ENCODE measurements around the gene GHDC.

The GHDC gene

GRCh38 chr17:42182927-42183734, 11.2 kb downstream of the GHDC start:
- no peak for DNase-seq

- DNase-seq = no peak
These were observed 12.5 kb downstream of the GHDC start for GRCh38 chr17:42181851-42182207.

GRCh38 chr17:42180922-42181850, 13.1 kb downstream of the GHDC start, which contains the start of gene KCNH4:
TSS of gene KCNH4 (minus strand) at chr17:42181142. CDS start at chr17:42180945, 197 bp downstream.
- DNase-seq = no peak

GRCh38 chr17:42180411-42180921, 13.8 kb downstream of the GHDC start:
- DNase-seq = no peak

DNA sequence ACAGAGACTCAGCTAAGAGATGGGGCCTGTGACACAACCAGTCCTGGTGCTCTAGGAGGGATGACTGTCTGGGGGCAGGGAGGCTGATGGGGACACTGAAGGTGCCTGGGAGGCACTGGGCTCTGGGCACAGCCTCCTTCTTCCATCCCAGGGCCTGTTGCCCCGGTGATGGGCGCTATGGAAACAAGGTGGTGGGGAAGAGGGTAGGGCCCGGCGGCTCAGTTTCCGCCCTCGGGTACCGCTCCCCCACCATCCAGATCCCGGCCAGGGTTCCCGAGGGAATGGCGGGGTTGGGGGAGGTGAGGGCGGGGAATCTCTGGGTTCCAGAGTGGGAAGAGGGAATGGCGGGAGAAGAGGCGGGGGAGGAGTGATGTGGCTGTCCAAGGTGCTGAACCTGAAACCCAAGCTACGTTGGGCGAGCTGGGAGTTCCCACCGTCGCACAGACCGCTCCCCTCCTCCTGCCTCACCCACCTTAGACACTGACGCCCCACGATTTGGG, 14.3 kb downstream of the GHDC start:
- no peak for DNase-seq

DNA sequence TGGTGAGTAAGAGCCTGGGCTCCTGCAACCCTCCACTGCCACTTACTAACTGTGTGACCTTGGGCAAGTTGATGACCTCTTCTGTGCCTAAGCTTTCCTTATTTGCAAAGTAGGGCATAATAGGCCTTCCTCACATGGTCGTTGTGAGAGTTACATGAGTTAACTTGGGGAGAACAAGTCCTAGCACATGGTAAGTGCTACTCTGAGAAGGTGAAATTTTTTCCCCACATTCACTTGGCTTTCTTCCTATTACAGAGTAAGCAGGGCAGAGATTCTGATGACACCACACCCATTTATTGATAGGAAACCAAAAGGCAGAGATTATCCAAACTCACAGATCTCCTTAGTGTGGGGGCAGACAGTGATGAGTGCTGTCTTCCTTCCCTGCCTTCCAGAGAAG, 15.0 kb downstream of the GHDC start:
- no peak for DNase-seq

DNA sequence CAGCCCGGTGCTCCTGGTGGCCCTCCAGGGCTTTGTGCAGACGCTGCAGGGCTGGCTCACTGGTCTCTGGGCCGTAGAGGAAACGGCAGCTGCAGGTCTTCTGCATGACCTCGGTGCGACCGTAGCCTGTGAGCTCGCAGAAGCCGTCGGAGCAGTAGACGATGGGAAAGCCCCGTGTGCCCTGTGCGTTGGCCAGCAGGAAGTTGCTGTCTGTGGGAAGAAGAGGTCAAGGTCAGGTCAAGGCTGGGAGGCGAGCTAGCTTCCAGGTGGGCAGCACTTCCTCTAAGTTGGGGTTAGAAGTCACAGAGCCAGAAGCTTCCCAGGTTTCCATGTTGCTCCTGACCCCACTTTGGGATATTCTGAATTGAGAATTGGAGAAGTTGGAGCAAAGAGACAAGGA, 15.5 kb downstream of the GHDC start:
- no peak for DNase-seq

DNA sequence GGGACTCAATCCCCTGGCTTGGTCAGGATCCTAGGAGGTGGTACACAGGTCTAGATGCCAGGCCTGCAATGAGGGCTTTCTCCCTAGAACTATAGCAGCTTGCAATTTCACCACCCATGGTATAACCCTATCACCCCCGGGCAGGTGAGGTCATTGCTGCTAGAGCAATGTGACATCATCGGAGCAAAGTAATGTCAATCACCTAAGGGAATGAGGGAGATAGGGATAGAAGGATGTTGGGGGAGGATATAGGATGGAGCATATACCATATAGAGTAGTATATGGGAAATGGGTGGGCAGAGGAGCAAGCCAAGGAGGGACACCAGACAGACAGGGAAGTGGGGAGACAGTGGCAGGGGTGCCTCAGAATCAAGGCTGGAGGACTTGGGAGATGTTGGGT, 16.6 kb downstream of the GHDC start:
- DNase-seq = no peak

- DNase-seq = no peak
These were observed 20.0 kb downstream of the GHDC start for GRCh38 chr17:42174126-42174783.

DNA sequence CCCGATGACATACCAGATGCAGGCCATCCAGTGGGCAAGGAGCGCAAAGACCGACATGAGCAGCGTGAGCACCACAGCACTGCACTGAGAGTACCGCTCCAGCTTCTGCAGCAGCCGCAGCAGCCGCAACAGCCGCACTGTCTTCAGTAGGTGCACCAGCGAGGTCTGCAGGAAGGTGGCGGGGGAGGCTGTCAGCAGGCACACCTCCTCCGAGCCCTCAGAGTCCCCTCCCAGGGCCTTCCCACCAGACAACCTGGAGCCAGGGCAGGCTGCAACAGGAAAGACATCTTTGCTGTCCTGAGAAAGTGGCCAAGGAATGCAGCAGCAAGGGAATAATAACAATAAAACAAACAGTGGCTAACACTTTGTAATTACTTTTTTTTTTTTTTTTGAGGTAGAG, 22.5 kb downstream of the GHDC start:
- no peak for DNase-seq

GRCh38 chr17:42169351-42169750, 24.9 kb downstream of the GHDC start:
- no peak for DNase-seq

DNA sequence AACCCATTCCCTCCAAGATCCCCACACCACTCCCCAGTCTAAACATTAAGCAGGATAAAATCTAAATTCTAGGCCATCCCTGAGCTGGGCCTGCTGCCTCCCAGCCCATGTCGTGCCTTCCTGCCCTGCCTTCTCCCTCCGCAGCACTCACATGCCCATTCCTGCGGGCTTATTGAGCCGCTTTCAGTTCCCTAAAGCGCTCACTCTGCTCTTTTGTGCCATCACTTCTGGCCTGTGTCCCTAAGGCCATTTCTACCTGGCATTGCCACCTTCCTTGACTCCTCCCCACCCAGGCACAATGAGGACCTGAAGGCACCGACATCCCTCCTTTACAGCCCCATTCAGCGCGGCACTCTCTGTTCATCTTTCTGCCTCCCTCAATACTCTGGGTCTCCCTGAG, 26.5 kb downstream of the GHDC start:
- DNase-seq = no peak

GRCh38 chr17:42166196-42166763, 28.0 kb downstream of the GHDC start:
- DNase-seq = no peak

DNA sequence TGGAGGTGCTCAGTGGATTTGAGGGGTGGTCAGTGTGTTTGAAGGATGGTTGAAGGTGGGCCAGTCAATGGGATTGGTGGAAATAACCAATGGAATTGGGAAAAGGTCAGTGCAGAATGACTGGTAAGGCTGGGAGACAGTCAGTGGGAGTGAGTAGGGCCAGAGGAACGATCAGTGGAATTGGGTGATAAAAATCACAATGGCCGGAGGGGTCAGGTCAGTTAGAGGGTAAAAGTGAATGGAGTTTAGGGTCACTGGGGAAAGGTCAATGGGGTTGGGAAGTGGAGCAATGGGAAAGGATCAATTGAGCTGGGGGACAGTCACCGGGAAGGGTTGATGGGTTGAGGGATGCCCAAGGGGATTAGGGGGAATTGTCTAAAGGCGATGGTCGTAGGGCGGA, 28.5 kb downstream of the GHDC start:
- DNase-seq = no peak

DNA sequence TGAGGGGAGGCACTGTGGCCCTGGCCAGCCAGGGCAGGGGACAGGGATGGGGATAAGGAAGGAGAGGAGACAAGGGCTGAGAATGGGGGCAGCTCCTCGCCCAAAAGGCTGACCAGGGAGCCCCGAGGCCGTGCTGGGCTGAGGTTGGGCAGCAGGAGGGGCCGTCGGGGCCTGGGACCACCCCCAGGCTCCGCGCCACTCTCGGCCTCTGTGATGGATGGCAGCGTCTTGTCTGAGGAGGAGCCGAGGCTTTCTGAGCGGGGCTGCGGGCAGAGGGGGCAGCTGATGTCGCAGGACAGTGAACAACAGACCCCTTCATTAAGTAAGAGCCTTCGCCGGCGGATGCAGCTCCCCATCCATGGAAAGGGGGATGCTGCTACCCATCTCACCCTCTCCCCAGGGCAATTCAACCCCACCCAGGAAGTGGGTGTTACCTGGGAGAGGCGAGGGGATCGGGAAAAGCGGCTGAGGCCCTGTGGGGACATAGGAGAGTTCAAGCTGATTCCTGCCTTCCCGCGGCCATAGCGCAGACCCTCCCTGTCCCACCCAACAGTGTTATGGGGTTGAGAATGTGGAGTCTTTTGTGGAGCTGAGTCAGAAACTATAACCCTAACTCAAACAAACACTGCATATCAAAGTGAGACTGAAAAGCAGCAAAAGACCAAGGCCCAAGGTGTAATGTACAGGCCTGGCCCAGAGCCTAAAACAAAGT, 30.4 kb downstream of the GHDC start:
- DNase-seq = no peak

GRCh38 chr17:42163113-42163512, 31.2 kb downstream of the GHDC start:
- no peak for DNase-seq

DNA sequence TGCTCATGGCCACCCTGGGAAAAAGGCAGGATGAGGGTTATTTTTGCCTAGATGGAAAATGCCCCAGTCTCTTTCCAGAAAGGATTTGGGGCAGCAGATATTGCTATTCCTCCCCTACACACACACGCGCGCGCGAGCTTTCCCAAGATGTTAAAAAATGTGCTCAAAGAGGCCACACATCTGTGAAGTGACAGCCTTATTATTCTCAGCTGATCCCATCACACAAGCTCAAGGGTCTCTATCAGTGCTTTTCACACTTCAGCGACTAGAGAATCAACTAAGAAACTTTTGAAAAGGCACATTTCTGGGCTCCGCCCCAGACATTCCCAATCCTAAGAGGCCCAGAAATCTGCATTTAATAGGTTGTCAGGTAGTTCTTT, 33.8 kb downstream of the GHDC start:
- DNase-seq = no peak

DNA sequence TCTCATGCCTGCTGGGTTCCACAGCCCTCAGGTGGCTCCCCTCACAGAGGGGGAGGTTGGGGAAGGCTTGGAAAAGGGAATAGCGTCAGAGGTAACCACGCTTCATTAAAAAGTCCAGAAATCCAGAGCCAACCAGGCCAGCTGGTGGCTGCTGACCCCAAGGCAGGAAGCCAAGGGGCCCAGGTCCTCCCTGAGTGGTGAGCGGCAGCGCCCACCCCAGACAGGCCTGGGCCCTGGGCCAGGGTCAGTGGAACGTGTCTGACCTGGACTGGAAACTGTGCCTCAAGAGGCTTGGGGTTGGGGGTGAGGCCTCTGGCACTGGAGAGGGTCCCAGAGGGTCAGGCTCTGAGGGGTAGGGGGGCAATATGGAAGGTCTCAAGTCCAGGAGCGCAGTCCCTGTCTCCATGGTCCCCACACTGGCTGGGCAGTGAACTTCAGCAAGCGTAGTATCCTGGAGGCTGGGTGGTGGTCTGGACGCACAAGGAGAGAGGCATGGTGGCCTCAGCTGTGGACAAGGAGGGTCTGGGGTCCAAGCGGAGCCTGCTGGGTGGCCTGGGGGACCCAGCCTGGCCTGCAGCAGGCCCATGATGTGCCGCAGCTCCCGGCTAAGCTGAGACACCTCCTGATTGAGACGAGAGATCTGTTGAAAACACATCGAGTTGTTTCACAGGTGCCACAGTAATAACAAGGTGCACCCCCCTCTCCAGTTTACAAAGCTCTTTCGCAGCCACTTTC, 34.3 kb downstream of the GHDC start:
- DNase-seq = no peak

DNA sequence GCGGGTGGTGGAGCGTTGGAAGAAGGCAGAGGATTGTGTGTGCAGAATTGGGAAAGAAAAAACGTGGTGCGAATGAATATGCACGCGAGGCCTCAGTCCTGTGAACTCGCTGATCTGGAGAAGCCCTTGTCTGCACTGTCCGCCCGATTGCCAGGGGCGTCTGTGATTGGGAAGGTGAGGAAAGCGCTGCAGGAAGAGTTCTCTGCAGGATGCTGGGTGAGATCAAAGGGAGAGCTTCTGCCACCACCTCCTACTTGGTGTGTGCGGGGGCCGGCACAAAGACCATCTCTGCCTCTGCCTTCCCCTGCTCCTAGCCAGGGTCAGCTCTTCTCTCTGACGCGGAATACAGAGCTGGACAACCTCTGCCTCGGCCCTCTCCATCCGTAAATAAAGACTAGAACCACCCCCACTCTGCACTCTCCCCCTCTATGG, 38.7 kb downstream of the GHDC start:
- no peak for DNase-seq

- DNase-seq = no peak
These were observed 40.2 kb downstream of the GHDC start for GRCh38 chr17:42153919-42154742.
